ENCODE measurements around the gene WASHC4.

- TF ChIP-seq POLR2A (IDR thresholded peaks at IDR 0.05): no peak
- no peak for TF ChIP-seq POLR2AphosphoS5 (IDR thresholded peaks at IDR 0.05)
Observed at GRCh38 chr12:105196090-105196489, 88.6 kb downstream of the WASHC4 start.

Measured in spleen (tissue), 3 donors.